K562 (cell line): ENCODE data around the gene ARHGAP31.
"Not testable (repeated sequence)": the region's sequence is repeated elsewhere in the genome, so short reads cannot be mapped to it uniquely, and the experiment has no call there.

ENCODE experiments used
- MYC ChIP-seq, 2 experiments: fragments of 250-450 bp in 1 of 2; sonication (Bioruptor Pico) in 1 of 2; IDR thresholded peaks; 2 replicates each; pipeline versions ENCODE4 v1.5.1 to v1.6.1; 2012 to 2021; ENCODE audit warnings: low read depth in 2 of 2, borderline replicate concordance in 1 of 2, improper control_type of control experiment in 1 of 2, low read length in 1 of 2, mild to moderate bottlenecking in 1 of 2, moderate library complexity in 1 of 2
- PRMT5 ChIP-seq: sonication (generic); formaldehyde crosslinking; IDR thresholded peaks from 2 replicates; pipeline ENCODE4 v1.5.0; 2020; ENCODE audit warnings: missing genetic modification reagents
- ZNF282 ChIP-seq: sonication (generic); formaldehyde crosslinking; IDR thresholded peaks from 2 replicates; pipeline ENCODE4 v1.8.1; 2023; ENCODE audit warnings: missing genetic modification reagents
- TF ChIP-seq, protein P1 (sequence below), 3 experiments: IDR thresholded peaks in 2 of 3; conservative IDR thresholded peaks in 1 of 3; 2 replicates each; pipeline ENCODE4 v1.5.1; 2011 to 2012; ENCODE audit warnings: low read length in 3 of 3, mild to moderate bottlenecking in 3 of 3, control low read depth in 2 of 3, improper control_type of control experiment in 1 of 3, inconsistent platforms in 1 of 3, low read depth in 1 of 3, mixed read lengths in 1 of 3, moderate library complexity in 1 of 3; ENCODE audit not compliant: insufficient read depth in 2 of 3
- TF ChIP-seq, protein P2 (sequence below): fragments of 450-650 bp; formaldehyde crosslinking; IDR thresholded peaks from 2 replicates; pipeline ENCODE4 v1.4.0; 2020; ENCODE audit warnings: mild to moderate bottlenecking, moderate library complexity

DNA sequence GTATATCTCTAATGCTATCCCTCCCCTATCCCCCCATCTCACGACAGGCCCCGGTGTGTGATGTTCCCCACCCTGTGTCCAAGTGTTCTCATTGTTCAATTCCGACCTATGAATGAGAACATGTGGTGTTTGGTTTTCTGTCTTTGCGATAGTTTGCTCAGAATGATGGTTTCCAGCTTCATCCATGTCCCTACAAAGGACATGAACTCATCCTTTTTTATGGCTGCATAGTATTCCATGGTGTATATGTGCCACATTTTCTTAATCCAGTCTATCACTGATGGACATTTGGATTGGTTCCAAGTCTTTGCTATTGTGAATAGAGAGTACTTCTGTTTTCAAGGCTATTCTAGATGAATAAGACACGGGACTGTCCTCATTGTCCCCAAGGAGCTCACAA is 61.4 kb downstream of the ARHGAP31 start:
- TF ChIP-seq ZNF282 (CRISPR knock-in tag); MYC (IDR thresholded peaks at IDR 0.05; ENCODE audit: low read depth, low read length); MYC (CRISPR knock-in tag; IDR thresholded peaks at IDR 0.05; ENCODE audit: borderline replicate concordance, low read depth); PRMT5 (CRISPR knock-in tag): not testable (repeated sequence)
- TF ChIP-seq, protein P1, sequence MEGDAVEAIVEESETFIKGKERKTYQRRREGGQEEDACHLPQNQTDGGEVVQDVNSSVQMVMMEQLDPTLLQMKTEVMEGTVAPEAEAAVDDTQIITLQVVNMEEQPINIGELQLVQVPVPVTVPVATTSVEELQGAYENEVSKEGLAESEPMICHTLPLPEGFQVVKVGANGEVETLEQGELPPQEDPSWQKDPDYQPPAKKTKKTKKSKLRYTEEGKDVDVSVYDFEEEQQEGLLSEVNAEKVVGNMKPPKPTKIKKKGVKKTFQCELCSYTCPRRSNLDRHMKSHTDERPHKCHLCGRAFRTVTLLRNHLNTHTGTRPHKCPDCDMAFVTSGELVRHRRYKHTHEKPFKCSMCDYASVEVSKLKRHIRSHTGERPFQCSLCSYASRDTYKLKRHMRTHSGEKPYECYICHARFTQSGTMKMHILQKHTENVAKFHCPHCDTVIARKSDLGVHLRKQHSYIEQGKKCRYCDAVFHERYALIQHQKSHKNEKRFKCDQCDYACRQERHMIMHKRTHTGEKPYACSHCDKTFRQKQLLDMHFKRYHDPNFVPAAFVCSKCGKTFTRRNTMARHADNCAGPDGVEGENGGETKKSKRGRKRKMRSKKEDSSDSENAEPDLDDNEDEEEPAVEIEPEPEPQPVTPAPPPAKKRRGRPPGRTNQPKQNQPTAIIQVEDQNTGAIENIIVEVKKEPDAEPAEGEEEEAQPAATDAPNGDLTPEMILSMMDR (IDR thresholded peaks at IDR 0.05 in 2 of 3, conservative IDR thresholded peaks at IDR 0.05 in 1 of 3; ENCODE audit: insufficient read depth in 2 of 3, low read depth in 1 of 3, low read length in 3 of 3): not testable (repeated sequence)
- TF ChIP-seq, protein P2, sequence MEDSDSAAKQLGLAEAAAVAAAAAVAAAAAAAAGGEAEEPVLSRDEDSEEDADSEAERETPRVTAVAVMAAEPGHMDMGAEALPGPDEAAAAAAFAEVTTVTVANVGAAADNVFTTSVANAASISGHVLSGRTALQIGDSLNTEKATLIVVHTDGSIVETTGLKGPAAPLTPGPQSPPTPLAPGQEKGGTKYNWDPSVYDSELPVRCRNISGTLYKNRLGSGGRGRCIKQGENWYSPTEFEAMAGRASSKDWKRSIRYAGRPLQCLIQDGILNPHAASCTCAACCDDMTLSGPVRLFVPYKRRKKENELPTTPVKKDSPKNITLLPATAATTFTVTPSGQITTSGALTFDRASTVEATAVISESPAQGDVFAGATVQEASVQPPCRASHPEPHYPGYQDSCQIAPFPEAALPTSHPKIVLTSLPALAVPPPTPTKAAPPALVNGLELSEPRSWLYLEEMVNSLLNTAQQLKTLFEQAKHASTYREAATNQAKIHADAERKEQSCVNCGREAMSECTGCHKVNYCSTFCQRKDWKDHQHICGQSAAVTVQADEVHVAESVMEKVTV (CRISPR knock-in tag): not testable (repeated sequence)
